Tibial nerve (tissue), 3 donors: ENCODE measurements around the gene HYI.
A peak's percentile ranks its signal among the peaks of the same experiment; 100 is the strongest.

Source experiments
- POLR2A ChIP-seq, 2 donors: fragments of 450-650 bp; IDR thresholded peaks; one replicate each; pipeline ENCODE4 v1.6.1; 2017; ENCODE audit warnings: antibody characterized with exemption in 2 of 2, mild to moderate bottlenecking in 2 of 2, moderate library complexity in 2 of 2
- TF ChIP-seq, protein P1 (sequence below), 5 experiments: fragments of 200-600 bp in 3 of 5; fragments of 450-650 bp in 2 of 5; sonication (generic) in 3 of 5; IDR thresholded peaks; one replicate each; pipeline ENCODE4 v1.5.1; 2016 to 2019; ENCODE audit warnings: antibody characterized with exemption in 5 of 5, mild to moderate bottlenecking in 3 of 5, moderate library complexity in 2 of 5

DNA sequence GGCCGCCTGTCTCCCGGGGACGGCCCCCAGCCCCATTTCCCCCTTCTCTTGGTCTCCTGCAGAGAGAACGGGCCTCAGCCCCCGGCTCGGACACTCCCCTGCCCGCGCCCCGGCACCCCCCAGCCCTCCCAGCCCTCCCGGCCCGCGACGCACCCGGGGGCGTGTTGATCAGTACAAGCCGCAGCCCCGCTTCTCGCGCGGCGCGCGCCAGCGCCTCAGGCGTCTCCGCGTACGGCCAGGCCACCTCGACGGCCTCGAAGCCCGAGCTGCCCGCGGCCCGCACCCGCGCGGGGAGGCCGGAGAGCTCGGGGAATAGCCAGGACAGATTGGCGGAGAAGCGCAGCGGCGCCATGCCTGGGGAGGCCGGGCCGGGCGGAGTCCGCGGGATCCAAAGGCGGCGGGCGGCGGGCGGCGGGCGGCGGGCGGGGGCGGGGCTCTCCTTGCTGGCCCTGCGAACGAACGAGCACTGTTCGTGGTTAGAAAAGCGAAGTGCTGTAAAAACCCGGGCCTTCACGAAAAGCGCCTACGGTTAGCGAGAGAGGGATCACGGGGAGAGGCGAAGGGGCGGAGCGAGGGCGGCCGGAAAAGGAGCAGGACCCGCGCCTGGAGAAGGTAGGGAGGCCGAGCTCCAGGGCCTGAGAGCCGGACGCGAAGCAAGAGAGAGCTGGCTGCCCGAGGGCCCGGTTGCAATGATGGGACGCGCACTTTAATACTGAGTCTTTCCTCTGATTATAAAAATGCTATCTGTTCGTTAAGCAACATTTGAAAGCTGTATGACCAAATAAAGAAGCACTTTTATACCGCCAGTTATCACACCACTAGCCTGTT lies at the start of gene HYI:
- TF ChIP-seq, protein P1, sequence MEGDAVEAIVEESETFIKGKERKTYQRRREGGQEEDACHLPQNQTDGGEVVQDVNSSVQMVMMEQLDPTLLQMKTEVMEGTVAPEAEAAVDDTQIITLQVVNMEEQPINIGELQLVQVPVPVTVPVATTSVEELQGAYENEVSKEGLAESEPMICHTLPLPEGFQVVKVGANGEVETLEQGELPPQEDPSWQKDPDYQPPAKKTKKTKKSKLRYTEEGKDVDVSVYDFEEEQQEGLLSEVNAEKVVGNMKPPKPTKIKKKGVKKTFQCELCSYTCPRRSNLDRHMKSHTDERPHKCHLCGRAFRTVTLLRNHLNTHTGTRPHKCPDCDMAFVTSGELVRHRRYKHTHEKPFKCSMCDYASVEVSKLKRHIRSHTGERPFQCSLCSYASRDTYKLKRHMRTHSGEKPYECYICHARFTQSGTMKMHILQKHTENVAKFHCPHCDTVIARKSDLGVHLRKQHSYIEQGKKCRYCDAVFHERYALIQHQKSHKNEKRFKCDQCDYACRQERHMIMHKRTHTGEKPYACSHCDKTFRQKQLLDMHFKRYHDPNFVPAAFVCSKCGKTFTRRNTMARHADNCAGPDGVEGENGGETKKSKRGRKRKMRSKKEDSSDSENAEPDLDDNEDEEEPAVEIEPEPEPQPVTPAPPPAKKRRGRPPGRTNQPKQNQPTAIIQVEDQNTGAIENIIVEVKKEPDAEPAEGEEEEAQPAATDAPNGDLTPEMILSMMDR (IDR thresholded peaks at IDR 0.05), result no peak
- TF ChIP-seq POLR2A (IDR thresholded peaks at IDR 0.05), result peak in 1 of 2 donors; percentile 18
